Stimulated activated CD4-positive, alpha-beta T cell treated with anti-CD3 and anti-CD28 coated beads, TNF-alpha, amount 100 ng/mL, for 4 hours (primary cell): Measurements from ENCODE around the gene TSG101.

Experiments
- DNase-seq, 3 experiments: peaks; one replicate each; pipeline ENCODE4 v3.0.0-alpha.2; 2020; ENCODE audit warnings: low read depth in 3 of 3

TSG101 gene

GRCh38 chr11:18492888-18493287 lies 33.9 kb downstream of the TSG101 start:
- no peak for DNase-seq

DNA sequence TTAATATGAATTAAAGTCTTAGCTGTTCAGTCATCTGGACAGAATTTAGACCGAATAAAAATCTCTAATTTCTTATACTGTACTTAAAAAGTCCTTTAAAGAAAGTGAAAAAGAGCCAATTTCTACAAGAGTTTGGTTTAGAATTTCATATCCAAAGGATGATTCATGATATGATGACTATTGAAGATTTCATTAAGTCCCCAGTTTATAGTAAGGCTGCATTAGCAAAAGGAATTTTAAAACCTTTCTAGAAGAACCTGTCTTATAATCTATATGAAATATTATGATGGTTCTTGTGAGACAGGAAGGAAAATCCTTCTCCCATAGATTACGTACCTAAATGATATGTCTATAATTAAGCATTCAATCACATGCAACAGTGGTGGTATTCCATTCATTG lies 34.8 kb downstream of the TSG101 start:
- DNase-seq = no peak

GRCh38 chr11:18490736-18491485 lies 35.8 kb downstream of the TSG101 start:
- no peak for DNase-seq

GRCh38 chr11:18490319-18490718 lies 36.4 kb downstream of the TSG101 start:
- no peak for DNase-seq

GRCh38 chr11:18485913-18486528 lies 40.7 kb downstream of the TSG101 start:
- DNase-seq = no peak

DNA sequence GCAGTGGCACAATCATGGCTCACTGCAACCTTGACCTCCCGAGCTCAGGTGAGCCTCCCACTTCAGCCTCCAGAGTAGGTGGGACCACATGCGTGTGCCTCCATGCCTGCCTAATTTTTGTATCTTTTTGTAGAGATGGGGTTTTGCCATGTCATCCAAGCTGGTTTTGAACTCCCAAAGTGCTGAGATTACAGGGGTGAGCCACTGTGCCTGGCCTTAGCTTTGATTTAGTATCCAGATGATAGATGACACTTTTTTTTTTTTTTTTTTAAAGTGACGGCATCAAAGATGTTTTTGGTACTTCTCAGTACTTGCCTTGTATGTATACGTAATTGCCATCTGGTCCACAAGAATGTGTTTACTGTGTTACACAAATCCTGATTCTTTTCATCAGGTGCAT lies 47.7 kb downstream of the TSG101 start:
- DNase-seq = no peak

DNA sequence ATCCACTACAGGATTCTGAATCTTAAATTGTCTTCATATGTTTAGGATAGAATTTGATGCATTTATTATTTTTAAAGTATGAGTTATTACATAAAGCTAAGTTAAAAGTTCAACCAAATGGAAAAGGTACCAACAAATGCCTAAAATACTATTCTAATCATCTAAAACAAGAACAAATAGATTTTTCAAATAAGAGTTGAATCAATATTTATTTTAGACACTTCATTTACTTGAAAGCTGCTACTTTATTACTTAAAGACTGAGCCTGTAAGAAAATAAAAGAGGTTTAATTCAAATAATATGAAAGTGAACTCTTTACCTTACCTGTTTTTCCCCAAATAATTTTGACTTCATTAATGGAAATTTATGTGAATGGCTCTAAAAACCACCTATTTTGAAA lies 54.2 kb downstream of the TSG101 start:
- no peak for DNase-seq

- DNase-seq = no peak
Measured at GRCh38 chr11:18471995-18472394, 54.7 kb downstream of the TSG101 start.

DNA sequence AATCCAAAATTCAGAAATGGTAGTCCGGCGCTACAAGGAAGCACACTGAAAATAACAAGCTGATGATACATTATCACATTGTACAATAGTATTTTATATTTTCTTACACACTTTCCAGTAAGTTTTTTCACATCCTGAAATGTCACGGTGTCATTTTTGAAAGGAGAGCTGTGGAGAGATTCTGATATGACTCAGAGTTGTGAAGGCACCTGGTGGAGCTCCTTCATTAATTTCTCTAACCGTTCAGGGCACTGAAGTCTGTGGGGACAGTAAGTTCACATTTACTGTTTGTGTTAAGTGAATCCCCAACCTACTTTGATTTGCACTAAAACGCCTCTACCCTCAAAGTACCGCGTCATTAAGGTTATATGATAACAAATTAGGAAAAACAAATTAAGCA lies 57.8 kb downstream of the TSG101 start:
- no peak for DNase-seq

DNA sequence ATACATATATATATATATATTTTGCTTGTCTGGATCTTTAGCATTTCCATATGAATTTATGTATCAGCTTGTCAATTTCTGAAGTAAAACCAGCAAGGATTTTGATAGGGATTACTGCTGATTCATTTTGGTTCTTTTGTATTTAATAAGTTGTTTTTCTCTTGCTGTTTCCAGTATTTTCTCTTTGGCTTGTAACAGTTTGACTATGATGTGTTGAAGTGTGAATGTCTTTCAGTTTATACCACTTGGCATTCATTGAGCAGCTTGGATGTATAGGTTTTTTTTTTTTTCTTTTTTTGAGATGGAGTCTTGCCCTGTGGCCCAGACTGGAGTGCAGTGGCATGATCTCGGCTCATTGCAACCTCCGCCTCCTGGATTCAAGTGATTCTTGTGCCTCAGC lies 58.7 kb downstream of the TSG101 start:
- DNase-seq = no peak

DNA sequence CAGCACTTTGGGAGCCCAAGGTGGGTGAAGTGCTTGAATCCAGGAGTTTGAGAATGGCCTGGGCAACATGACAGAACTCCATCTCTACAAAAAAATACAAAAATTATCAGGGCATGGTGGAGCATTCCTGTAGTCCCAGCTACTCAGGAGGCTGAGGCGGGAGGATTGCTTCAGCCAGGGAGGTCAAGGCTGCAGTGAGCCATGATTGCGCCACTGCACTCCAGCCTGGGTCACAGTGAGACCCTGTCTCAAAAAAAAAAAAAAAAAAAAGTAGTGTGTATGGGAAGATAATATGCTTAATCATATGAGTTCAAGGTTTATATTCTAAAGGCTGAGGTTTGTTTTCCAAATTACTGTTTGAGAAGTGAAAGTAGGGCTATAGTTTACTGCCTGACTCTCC lies 60.3 kb downstream of the TSG101 start:
- DNase-seq = no peak

GRCh38 chr11:18463439-18463838 lies 63.3 kb downstream of the TSG101 start:
- DNase-seq = no peak

DNA sequence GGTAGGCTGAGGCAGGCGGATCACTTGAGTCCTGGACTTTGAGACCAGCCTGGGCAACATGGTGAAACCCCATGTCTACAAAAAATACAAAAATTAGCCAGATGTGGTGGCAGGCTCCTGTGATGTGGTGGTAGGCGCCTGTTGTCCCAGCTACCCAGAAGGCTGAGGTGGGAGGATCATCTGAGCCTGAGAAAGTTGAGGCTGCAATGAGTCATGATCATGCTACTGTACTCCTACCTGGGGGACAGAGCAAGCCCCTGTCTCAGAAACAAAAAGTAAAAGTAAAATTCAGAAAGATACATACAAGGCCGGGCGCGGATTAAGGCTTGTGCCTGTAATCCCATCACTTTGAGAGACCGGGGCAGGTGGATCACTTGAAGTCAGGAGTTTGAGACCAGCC lies 64.8 kb downstream of the TSG101 start:
- no peak for DNase-seq

DNA sequence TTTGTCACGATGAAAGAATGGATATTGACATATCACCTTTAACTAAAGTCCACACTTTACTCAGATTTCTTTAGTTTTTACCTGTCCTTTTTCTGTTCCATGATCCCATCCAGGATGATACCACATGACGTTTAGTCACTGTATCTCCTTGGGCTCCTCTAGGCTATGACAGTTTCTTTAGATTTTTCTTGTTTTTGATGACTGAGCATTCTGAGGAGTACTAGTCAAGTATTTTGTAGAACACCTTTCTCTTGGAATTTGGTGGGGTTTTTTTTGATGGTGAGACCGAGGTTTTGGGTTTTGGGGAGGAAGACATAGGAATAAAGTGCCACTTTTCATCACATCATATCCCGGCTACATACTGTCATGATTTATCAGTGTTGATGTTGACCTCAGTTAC lies 67.1 kb downstream of the TSG101 start:
- DNase-seq = no peak

DNA sequence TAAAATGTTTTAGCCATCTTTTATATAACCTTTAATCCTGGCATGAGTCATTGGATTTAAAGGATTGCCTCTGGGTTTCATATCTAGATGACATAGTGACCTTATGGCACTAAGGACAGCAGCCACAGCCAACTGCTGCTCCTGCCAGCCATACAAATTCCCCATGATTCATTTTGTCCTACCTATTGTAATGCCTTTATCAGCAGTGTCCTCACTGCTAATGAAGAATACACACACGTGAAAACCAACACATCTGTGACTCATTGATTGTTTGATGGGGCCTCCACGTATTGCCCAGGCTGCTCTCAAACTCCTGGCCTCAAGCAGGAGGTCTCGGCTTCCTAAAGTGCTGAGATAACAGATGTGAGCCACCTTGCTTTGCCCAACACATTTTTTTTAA lies 69.3 kb downstream of the TSG101 start:
- DNase-seq = no peak

- DNase-seq = no peak
Measured at GRCh38 chr11:18455686-18456372, 70.9 kb downstream of the TSG101 start, which contains the start of gene LDHAL6A. Gene LDHAL6A, plus strand, starts transcription at chr11:18455856. Its CDS starts 825 bp downstream, at chr11:18456681.

DNA sequence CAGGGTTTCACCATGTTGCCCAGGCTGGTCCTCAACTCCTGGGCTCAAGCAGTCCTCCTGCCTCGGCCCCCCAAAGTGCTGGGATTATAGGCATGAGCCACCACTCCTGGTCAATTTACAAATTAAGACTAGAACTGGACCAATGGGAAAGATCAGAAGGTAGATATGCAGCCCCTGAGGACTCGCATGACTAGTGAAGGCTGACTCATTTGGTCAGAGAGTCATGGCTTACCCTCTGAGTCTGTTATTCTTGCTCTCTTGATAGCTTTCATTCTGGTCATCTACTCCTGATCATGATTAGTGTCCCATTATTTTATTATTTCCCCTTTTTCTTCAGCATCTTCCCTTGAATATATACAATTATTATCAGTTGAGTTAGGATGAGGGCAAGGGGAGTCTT lies 73.8 kb downstream of the TSG101 start:
- no peak for DNase-seq

DNA sequence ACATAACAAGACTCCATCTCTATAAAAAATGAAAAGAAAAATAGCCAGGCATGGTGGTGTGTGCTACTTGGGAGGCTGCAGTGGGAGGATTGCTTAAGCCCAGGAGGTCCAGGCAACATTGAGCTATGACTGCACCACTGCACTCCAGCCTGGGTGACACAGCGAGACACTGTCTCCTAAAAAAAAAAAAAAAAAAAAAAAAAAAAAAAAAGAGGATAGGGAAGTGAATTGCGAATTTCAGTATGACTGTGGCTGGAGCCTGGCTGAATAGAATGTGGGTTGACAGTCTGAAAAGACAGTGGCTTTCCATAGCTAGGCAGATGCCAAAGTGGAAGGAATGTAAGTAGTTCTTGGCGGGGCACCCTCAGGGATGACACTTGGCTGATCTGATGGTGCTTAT lies 77.5 kb downstream of the TSG101 start:
- DNase-seq = no peak

GRCh38 chr11:18438691-18439090 lies 88.1 kb downstream of the TSG101 start:
- DNase-seq = no peak
